ENCODE measurements around the gene DUSP14.

The DUSP14 gene

DNA sequence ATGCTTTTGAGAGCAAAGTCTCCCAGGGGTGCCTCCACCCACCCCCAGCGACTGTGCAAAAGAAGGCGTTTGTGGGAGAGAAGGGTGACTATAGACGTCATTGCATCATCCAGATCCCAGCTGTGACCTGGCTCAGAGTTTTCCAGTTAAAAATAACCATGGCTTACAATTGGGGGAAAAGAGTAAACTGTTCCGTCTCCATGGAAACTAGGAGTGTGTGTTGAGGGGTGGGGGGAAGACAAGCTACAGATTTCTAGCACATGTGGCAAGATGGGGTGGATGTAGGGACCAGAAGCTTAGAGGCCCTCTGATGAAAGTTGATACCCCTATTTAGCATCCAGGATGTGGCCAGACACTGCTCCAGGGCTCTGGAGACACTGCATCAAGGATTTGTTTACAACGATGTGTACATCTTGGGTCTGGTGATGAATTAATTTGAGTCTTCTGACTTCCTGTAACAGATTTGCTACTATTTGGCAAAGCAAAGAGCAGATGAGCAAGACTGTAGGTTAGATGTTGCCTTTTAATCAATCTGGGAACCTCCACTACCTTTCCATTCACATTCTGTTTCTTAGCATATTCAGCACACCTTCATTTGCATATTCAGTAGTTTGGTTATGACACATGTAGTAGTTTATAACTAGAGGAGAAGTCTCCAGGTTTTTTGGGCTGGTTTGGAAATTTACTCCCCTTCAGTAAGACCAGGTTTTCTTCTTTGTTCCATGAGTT is 6.2 kb upstream of the DUSP14 start:
- TF ChIP-seq, protein P1, sequence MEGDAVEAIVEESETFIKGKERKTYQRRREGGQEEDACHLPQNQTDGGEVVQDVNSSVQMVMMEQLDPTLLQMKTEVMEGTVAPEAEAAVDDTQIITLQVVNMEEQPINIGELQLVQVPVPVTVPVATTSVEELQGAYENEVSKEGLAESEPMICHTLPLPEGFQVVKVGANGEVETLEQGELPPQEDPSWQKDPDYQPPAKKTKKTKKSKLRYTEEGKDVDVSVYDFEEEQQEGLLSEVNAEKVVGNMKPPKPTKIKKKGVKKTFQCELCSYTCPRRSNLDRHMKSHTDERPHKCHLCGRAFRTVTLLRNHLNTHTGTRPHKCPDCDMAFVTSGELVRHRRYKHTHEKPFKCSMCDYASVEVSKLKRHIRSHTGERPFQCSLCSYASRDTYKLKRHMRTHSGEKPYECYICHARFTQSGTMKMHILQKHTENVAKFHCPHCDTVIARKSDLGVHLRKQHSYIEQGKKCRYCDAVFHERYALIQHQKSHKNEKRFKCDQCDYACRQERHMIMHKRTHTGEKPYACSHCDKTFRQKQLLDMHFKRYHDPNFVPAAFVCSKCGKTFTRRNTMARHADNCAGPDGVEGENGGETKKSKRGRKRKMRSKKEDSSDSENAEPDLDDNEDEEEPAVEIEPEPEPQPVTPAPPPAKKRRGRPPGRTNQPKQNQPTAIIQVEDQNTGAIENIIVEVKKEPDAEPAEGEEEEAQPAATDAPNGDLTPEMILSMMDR (IDR thresholded peaks at IDR 0.05; ENCODE audit: borderline replicate concordance, control extremely low read depth, extremely low read depth, insufficient read depth, missing control alignments), result no peak
- in situ Hi-C loops (cut with MboI; ENCODE audit: low sequenced_read_pairs, unreplicated experiment), result no loop called here
- DNase-seq (ENCODE audit: low spot score), result peak; percentile 41

DNA sequence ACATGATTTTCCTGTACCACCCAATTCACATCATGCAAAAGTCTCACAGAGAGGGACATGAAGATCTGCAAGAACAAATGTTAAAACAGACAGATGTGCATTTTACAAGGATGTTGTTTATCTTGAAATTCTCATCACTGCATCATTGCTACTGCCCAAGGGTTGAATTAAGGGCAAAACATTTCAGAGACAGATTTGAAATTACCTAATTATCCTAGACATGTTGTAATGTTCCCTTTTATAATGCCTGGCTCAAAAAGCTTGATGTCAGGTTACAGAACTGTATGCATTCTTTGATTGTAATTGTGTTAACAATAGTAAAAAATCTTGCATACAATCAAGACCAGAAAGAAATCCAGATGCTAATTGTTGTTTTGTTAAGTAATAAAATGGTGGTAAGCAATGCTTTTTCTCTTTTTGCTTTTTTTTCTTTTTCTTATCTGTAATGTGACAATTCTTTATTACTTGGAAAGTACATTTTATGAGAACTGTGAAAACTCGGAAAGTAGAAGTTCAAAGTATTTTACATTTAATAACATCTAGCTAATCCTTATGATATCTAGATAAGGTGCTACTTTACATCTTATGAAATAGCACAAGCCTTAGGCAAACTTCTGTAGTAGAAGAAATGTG is 3.6 kb upstream of the DUSP14 start:
- TF ChIP-seq, protein P1 (IDR thresholded peaks at IDR 0.05; ENCODE audit: borderline replicate concordance, control extremely low read depth, extremely low read depth, insufficient read depth, missing control alignments), result no peak
- DNase-seq (ENCODE audit: low spot score), result no peak
- in situ Hi-C loops (cut with MboI; ENCODE audit: low sequenced_read_pairs, unreplicated experiment), result no loop called here

DNA sequence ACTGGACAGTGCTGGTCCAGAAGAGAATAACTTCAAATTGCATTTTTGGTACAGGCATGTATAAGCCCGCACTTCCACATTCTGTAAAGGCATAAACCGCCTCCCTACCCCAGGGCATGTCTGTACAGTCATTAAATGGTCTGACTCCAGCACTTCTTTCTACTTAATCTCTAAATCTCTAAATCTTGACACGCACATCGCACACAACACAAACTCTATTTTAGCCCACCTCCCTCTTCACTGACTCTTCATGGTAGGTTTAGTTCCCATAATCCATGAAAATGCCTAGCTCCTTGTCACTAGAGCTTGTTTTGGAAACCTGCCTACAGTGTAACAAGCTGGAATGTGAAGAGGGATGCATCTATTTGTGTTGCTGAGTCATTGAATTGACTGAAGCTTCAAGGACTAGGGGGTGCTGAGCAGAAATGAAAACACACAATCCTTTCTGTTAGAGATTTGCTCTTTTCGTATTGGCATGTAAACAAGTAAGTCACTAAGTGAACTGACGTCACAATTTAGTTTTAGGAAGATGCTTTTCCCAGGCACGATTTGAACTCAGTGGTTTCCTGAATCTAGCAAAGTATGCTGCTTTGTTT is 1.6 kb upstream of the DUSP14 start:
- in situ Hi-C loops (cut with MboI; ENCODE audit: low sequenced_read_pairs, unreplicated experiment), result no loop called here
- peak; percentile 44 for DNase-seq (ENCODE audit: low spot score)
- TF ChIP-seq, protein P1 (IDR thresholded peaks at IDR 0.05; ENCODE audit: borderline replicate concordance, control extremely low read depth, extremely low read depth, insufficient read depth, missing control alignments), result no peak

DNA sequence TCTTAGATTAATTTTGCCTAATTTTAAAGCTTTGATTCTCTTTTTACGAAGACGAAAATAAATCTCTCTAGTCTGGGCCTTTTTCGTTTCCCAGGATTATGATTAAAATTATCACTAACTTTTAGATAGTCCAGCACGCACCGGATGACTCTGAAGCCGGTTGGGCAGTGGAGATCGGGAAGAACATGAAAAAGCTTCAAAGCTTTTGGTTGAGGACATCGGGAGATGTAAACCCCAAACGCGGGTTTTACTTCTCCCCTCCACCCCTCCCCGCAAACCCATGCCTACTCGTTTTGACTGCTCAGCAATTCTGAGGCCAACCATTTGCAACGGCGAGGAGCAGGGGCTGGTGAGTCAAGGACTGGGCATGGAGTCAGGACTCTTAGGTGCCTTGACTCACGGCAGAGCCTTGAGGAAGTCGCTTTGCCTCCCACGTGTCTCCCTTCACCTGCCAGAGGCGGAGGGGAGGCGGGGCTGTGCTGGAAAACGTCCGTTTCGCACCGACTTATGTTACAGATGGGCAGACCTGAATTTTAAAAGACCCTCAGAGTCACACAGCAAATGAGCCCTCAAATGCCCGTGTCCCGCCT is 989 bp upstream of the DUSP14 start:
- peak; percentile 59 for DNase-seq (ENCODE audit: low spot score)
- in situ Hi-C loops (cut with MboI; ENCODE audit: low sequenced_read_pairs, unreplicated experiment), result no loop called here
- TF ChIP-seq, protein P1 (IDR thresholded peaks at IDR 0.05; ENCODE audit: borderline replicate concordance, control extremely low read depth, extremely low read depth, insufficient read depth, missing control alignments), result no peak

DNA sequence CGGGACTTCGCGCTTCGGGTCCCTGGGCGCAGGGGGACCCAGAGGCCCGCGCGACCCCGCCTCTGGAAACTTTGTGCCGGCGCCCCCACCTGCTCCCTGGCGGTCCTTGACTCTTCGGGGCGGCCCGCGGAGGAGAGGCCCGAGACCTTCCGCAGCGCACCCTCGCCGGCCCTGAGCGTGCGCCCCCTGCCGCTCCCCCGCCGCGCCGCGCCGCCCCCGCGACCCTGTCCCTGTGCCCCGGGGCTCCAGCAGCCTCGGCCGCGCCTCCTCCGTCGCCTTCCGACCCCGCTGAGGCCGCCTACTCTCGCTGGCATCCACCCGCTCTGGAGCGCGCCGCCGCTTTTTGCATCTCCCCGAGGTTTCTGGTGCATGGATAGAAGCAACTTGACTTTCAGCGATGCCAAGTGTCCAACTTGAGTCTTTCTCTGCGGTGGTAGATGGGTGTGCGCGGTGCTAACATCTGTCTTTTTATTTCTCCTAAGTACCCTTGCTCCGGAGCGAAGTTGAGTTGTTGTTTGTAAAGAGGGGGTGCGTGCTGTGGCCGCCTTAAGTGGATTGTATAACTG is 414 bp downstream of the DUSP14 start:
- peak; percentile 81 for DNase-seq (ENCODE audit: low spot score)
- TF ChIP-seq, protein P1 (IDR thresholded peaks at IDR 0.05; ENCODE audit: borderline replicate concordance, control extremely low read depth, extremely low read depth, insufficient read depth, missing control alignments), result peak; percentile 55
- in situ Hi-C loops (cut with MboI; ENCODE audit: low sequenced_read_pairs, unreplicated experiment), result no loop called here

Measured in GM13976 (cell line).